H1 (cell line): Measurements from ENCODE around the gene APH1A. TPM values are rescaled to one million over a fixed set of nuclear protein-coding genes. Genes with fewer than 3 reads are reported as not detected.

ENCODE experiments used
- polyA plus RNA-seq, 7 experiments: library from polyadenylated mRNA; depleted of rRNA in 3 of 7; stranded (reverse) in 5 of 7; unstranded in 2 of 7; fragments of >200 nt in 5 of 7; fragments of 200-250 nt in 2 of 7; gene quantifications; 1 replicate in 5 of 7; 2 replicates in 1 of 7; 4 replicates in 1 of 7; pipeline versions ENCODE4 v1.2.1 to v1.2.3, GENCODE V29; 2011 to 2013; ENCODE audit warnings: missing spikeins in 2 of 7, mixed read lengths in 2 of 7
- total RNA-seq: library from RNA; stranded (reverse); fragmentation: NEBNext Ultra II Directional; extraction: Animal tissue kit (Norgen Biotek cat#: 25700); gene quantifications from 2 replicates; pipeline ENCODE4 v1.2.1, GENCODE V29; 2021
- TF ChIP-seq, protein P1 (sequence below): IDR thresholded peaks from 2 replicates; pipeline ENCODE4 v1.6.1; 2012; ENCODE audit warnings: inconsistent platforms

Gene APH1A
- total and polyA plus RNA-seq, 2 of the 8 experiments (the other 6 are each of a cell fraction or from before 2014, with no cell fraction given), result 111 to 183 TPM

DNA sequence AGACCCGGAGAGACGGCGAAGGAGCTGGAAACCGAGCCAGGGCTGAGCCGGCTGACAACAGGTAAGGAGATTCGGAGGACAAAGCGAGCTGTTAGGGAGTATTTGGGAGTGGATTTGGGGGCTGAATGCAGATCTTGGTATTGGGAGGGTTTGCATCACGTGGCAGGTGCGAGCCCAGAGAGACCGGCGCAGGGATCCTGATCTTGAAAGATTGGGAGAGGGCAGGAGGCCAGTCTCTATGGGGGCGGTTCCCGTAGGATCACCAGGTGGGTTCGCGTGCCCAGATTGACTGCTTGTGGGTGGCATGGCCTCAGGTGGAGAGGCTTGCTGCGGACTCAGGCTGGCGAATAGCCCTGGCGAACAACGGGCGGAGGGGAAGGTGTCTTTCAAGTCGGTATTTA is 13.7 kb upstream of the APH1A start (continued):
- TF ChIP-seq, protein P1, sequence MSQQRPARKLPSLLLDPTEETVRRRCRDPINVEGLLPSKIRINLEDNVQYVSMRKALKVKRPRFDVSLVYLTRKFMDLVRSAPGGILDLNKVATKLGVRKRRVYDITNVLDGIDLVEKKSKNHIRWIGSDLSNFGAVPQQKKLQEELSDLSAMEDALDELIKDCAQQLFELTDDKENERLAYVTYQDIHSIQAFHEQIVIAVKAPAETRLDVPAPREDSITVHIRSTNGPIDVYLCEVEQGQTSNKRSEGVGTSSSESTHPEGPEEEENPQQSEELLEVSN, result no peak; the same call in 1 of the 2 replicates
